ENCODE results near the gene PIH1D2.
"Not testable (repeated sequence)": the region's sequence is repeated elsewhere in the genome, so short reads cannot be mapped to it uniquely, and the experiment has no call there.

Gene PIH1D2

DNA sequence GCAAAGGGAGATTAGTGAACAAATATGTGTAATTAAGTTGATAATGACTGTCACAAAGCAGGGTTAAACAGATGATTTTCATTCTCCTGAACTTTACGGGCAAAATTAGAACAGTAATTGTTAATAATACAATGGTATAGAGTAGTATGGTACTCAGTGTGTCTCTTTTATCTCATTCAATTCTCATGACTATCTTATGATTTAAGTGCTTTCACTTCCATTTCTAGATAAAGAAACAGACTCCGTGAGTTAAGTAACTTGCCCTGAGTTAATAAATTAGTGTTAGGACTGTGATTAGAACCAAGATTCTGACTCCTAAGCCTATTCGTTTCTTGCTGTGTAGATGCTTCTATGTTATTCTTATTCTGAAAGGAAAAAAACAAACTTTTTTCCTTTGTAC is 22.0 kb downstream of the PIH1D2 start:
- no peak for DNase-seq

DNA sequence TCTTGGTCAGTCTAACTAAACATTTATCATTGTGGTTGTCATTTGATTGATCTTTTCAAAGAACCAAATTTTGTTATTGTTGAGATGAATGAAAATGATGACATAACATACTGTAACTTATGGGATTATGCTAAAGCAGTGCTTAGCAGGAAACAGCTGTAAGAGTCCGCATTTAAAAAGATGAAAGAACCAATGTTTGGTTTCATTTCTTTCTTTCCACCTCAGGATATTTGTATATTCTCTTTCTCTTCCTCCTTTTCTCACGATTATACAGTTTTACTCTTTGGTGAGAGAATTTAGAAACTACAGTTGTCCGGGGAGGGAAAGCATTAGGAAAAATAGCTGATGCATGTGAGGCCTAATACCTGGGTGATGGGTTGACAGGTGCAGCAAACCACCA is 23.1 kb downstream of the PIH1D2 start:
- no peak for DNase-seq

DNA sequence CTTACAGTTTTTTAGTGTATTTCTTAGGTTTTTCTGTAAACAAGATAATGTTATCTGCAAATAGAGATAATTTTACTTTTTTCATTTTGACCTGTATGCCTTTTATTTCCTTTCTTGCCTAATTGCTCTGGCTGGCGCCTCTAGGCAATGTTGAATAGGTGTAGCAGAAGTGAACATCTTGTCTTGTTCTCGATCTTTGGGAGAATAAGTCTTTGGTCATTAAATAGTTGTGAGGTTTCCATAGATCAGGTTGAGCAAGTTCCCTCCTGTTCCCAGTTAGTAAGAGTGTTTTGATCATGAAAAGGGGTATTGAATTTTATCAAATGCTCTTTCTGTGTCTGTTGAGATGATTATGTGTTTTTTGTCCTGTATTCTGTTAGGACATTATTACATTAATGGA is 24.0 kb downstream of the PIH1D2 start:
- no peak for DNase-seq

DNA sequence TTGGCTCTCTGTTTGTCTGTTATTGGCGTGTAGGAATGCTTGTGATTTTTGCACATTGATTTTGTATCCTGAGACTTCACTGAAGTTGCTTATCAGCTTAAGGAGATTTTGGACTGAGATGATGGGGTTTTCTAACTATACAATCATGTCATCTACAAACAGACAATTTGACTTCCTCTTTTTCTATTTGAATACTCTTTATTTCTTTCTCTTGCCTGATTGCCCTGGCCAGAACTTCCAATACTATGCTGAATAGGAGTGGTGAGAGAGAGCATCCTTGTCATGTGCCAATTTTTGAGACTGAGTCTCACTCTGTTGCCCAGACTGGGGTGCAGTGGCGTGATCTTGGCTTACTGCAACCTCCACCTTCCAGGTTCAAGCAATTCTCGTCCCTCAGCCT is 25.6 kb downstream of the PIH1D2 start:
- DNase-seq = peak; percentile 47

DNA sequence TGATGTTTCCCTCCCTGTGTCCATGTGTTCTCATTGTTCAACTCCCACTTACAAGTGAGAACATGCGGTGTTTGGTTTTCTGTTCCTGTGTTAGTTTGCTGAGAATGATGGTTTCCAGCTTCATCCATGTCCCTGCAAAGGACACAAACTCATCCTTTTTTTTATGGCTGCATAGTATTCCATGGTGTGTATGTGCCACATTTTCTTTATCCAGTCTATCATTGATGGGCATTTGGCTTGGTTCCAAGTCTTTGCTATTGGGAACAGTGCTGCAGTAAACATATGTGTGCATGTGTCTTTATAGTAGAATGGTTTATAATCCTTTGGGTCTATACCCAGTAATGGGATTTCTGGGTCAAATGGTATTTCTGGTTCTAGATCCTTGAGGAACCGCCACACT is 27.2 kb downstream of the PIH1D2 start:
- not testable (repeated sequence) for DNase-seq

DNA sequence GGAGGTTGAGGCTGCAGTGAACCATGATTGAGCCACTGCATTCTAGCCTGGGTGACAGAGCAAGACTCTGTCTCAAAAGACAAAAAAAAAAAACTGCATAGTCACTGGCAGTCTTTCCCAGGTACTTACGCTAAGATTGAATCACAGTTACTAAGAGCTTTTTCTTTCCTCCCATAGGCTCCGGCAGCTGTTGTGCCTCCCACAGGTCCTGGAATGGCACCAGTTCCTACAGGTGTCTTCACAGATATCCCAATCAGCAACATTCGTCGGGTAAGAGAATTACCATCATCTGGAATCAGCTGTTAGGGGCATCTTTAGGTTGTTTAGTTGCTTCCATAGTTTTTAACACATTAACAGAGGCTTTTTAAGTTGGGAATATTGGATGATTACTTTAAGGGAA is 28.9 kb downstream of the PIH1D2 start:
- no peak for DNase-seq

DNA sequence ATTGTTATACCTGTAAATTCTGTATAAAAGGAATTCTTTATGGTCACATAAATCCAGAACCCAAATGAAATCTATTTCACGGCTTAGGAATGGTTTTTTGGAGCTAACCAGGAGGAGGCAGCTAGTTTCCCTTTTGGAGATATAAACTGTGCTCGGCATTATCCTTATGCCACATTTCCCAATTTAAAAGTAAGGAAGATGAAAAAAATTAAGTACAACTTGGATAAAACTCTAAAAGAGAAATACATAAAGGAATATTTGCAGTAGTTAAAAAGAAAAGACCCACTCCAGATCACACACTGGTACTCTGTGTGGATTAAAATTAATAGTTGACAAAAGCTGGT is 30.9 kb downstream of the PIH1D2 start:
- no peak for DNase-seq

DNA sequence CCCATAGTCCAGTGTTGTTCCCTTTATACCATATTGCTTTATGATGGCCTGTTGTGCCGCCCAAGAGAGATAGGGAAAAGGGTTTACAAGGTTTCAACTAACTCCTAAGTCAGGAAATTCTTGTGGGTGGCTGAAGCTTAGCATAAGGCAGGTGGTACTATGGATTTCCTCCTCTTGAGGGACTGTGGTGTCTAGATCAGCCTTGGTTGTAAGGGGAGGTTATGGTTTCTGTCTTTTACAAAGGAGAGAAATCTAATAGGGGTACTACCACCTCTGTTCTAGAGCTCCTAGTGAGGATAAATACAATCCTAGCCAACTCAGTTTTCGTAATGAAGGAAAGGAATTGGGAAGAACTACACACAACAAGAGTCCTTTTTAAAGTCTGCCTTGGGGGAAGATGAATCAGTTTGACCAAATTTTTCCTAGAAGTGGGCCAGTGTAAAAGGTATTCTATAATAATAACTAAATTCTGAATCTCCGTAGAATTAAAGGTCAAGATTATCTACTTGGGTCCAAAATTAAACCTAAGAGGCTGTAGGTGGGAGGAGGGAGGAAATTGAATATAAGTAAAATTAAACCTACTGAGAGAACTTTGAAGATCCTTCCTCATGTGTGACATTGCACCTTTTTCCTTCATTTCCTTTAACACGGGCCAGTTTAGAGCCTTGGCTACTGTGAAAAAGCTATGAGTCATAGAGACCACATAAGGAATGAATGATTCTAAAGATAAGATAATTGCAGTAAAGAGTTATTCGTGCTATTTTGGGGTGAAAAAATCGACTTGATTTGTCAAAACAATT is 31.5 kb downstream of the PIH1D2 start:
- peak; percentile 83 for DNase-seq

DNA sequence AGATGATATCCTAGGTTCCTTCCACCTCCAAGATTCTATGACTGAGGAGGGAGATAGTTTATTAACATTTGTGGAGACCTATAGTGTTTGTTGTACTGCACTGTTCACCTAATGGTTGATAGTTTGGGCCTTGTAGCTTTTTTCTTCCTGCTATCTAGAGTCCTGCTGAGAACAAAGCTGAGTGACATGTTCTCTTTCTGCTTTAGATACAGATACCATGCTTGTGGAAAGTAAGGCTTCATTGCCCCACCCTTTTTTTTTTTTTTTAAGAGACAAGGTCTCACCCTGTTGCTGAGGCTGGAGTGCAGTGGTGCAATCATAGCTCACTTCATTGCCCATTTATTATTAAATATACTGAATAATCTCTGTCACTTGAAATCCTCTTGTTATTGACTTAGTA is 36.3 kb downstream of the PIH1D2 start:
- DNase-seq = no peak

DNA sequence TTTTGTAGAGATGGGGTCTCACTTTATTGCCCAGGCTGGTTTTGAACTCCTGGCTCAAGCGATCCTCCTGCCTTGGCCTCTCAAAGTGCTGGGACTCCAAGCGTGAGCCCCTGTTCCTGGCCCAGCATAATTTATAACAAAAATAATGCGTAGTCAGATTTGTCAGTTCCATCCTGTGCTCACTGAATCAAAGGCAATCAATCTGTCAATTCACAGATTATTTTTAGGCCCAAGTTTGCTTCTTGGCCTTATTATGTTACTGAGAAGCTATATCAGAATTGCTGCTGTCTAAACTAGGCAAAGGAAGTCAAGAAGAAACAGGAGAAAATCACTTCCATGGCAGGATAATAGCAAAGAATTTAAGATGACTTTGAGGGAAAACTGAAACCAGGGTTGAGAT is 39.9 kb downstream of the PIH1D2 start:
- no peak for DNase-seq

DNA sequence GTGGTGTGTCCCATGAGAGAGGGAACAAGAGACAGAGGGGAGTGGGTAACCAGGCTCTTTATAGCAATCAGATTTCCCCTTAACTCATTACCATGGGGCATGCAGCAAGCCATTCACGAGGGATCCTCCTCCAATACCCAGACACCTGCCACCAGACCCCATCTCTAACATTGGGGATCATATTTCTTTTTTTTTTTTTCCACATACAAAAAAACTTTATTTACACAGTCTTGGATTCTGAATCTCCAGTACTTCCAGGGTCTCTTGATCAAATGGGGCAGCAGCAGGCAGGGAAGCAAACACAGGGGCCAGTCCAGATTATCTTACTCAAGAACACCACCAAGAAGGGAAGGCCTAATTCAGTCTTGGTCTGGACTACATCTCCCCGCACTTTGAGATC is 44.4 kb downstream of the PIH1D2 start:
- no peak for DNase-seq

DNA sequence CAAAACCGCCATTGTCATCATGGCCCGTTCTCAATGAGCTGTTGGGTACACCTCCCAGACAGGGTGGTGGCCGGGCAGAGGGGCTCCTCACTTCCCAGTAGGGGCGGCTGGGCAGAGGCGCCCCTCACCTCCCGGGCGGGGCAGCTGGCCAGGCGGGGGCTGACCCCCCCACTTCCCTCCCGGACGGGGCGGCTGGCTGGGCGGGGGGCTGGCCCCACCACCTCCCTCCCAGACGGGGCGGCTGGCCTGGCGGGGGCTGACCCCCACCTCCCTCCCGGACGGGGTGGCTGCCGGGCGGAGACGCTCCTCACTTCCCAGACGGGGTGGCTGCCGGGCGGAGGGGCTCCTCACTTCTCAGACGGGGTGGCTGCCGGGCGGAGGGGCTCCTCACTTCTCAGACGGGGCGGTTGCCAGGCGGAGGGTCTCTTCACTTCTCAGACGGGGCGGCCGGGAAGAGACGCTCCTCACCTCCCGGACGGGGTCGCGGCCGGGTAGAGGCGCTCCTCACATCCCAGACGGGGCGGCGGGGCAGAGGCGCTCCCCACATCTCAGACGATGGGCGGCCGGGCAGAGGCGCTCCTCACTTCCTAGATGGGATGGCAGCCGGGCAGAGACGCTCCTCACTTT is 46.9 kb downstream of the PIH1D2 start:
- DNase-seq = not testable (repeated sequence)

DNA sequence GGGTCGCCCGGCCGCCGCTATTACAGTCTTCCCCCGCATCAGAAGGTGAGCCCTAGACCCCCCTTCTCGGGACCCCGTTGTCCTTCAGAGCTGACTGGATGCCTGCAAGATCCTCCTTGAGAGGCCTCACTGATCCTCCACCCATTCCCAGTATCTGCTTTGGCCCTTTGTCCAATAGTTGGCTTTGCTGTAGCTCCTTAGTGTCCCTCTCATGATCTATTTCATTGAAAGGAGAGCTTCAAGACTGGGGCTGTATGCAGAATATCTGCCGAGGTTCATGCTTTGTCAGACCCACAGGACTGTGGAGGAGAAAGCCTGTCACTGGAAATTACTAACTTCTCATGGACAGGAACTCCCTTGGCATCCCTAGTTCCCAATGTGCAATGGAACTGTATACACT is 48.1 kb downstream of the PIH1D2 start:
- peak; percentile 68 for DNase-seq

DNA sequence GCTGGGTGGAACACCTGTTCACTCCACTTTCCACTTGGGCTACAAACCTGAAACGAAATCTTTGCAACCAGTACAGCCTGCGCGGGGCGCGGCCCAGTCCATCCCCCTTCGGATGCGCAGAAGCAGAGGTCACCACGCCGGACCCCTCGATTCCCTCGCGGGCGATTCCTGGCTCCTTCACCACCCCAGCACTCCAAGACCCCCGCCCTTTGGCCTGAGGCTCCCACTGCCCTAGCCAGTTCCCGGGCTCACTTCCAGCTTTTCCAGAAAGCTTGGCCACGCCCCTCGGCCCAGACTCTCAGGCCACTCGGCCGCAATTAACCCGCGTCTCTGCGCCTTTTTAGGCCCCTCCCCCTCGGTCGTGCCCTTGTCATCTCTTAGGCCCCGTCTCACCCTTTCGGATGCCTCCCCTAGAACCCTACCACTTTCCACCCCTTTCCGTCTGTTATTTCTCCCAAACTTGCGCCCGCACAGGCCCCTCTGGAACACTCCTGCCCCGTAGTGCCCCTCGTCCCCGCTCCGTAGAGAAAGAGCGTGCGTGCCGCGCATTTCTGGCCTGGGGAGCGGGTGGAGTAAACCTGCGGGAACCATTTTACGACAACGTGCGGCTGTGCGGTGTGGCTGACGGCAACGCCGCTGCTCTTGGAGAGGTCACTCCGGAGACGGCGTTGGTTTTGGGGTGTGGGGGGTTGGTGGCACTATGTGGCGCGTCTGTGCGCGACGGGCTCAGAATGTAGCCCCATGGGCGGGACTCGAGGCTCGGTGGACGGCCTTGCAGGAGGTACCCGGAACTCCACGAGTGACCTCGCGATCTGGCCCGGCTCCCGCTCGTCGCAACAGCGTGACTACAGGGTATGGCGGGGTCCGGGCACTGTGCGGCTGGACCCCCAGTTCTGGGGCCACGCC is 48.8 kb downstream of the PIH1D2 start, which contains the start of gene DLAT:
Gene DLAT, plus strand, starts transcription at position 636 of the 906 bp plus-strand sequence. Its CDS starts 65 bp downstream, at position 701.
- DNase-seq = peak; percentile 98

DNA sequence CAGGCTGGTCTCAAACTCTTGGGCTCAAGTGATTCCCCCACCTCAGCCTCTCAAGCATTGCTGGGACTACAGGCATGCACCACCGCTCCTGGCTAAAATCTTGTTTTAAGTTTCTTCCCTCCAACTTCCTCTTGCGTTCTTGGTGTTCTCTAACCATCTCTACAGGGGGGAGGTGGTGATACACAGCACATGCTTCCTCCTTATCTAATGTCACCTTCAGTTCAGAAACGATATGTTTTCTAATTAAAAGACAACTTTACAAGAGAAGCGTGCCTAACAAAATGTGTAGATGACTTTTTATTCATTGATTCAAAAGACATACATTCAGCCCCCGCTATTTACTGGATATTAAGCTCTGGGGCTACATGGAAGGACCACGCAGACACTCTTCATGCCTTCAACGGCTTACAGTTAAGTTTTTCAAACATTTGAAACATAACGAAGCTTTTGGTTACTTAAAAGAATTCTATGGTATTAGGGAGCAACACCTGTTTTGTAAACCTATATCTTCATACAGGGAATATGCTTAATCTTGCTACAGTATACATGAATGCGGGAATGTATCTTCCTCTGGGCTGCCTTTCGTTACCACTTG is 49.5 kb downstream of the PIH1D2 start:
- DNase-seq = peak; percentile 92

DNA sequence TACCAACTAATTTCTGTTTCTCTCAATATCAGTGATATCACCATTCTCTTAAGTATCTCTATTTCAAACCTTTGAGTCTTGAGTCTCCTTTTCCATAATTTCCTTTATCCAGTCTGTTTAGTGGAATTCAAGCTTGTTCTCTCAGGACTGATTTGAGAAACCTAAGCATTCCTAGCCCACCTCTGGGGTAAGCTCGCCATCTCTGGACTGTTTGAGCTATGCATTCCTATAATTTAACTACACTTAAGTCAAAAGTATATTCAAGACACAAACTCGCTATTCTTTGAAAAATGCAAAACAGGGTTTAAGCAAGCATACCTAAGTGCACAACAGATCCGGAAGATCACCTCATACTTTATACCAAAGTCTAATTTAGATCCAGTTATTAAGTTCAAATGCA is 50.7 kb downstream of the PIH1D2 start:
- DNase-seq = peak; percentile 63

DNA sequence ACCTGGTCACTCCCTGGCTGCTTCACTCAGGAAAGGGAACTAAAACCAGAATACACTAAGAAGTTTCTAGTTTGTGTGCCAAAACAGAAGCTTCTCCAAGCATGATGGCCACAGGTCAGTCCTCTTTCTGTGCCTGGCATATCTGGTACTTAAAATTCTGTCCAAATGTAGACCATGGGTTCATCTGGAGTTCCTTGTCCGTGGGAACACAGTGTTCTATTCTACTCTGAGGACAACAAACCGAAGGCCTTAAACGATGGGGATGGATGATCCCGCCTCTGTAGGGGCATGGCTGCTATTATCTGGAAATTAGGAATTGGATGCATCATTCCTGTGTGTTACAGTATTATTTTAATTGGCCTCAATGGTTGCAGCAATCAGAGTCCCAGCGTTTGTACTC is 54.8 kb downstream of the PIH1D2 start:
- DNase-seq = no peak

All from OCI-M1 (cell line).